Spleen (tissue), 11 donors: ENCODE measurements around the gene TRPC6. TPM values are rescaled to one million over a fixed set of nuclear protein-coding genes. Genes with fewer than 3 reads are reported as not detected.

Experiments
- DNase-seq: peaks from one replicate; pipeline ENCODE4 v3.0.0-alpha.2; 2020
- H3K27ac ChIP-seq, 8 donors: fragments of 200-600 bp; sonication (generic) in 7 of 8; 1 replicate in 4 of 8; 2 replicates in 4 of 8; pipeline versions ENCODE4 v1.5.0 to v1.8.0; 2016 to 2021; ENCODE audit warnings: inconsistent platforms in 4 of 8, mild to moderate bottlenecking in 4 of 8, moderate library complexity in 1 of 8
- H3K27me3 ChIP-seq, 7 donors: fragments of 200-600 bp; sonication (generic) in 6 of 7; replicated peaks in 1 of 7; 1 replicate in 4 of 7; 2 replicates in 3 of 7; pipeline versions ENCODE4 v1.5.0 to v1.8.0; 2016 to 2021; ENCODE audit warnings: inconsistent platforms in 3 of 7, mild to moderate bottlenecking in 1 of 7
- H3K36me3 ChIP-seq, 6 donors: fragments of 200-600 bp; sonication (generic) in 5 of 6; 1 replicate in 4 of 6; 2 replicates in 2 of 6; pipeline versions ENCODE4 v1.5.0 to v1.8.0; 2016 to 2021; ENCODE audit warnings: inconsistent platforms in 2 of 6
- H3K4me1 ChIP-seq, 6 donors: fragments of 200-600 bp; sonication (generic) in 5 of 6; 1 replicate in 3 of 6; 2 replicates in 3 of 6; pipeline versions ENCODE4 v1.5.0 to v1.8.0; 2016 to 2021; ENCODE audit warnings: inconsistent platforms in 3 of 6
- H3K4me3 ChIP-seq, 8 donors: fragments of 200-600 bp; sonication (generic) in 7 of 8; 1 replicate in 4 of 8; 2 replicates in 4 of 8; pipeline versions ENCODE4 v1.5.0 to v1.8.0; 2016 to 2021; ENCODE audit warnings: inconsistent platforms in 4 of 8, mild to moderate bottlenecking in 4 of 8, moderate library complexity in 2 of 8
- H3K9me3 ChIP-seq, 8 donors: fragments of 200-600 bp; sonication (generic) in 7 of 8; 1 replicate in 4 of 8; 2 replicates in 4 of 8; pipeline versions ENCODE4 v1.5.0 to v1.8.0; 2016 to 2021; ENCODE audit warnings: inconsistent platforms in 4 of 8
- CTCF ChIP-seq, 11 experiments: fragments of 200-600 bp in 7 of 11; fragments of 450-650 bp in 4 of 11; sonication (generic) in 4 of 11; IDR thresholded peaks in 8 of 11; conservative IDR thresholded peaks in 3 of 11; 1 replicate in 7 of 11; 2 replicates in 4 of 11; pipeline versions ENCODE4 v1.4.0 to v1.8.0; 2016 to 2021; ENCODE audit warnings: antibody characterized with exemption in 11 of 11, inconsistent platforms in 4 of 11, mild to moderate bottlenecking in 1 of 11
- POLR2A ChIP-seq, 3 donors: fragments of 450-650 bp; IDR thresholded peaks; one replicate each; pipeline ENCODE4 v1.5.1; 2017; ENCODE audit warnings: antibody characterized with exemption in 3 of 3, mild to moderate bottlenecking in 1 of 3
- POLR2AphosphoS5 ChIP-seq, 3 donors: sonication (generic); formaldehyde crosslinking; IDR thresholded peaks; one replicate each; pipeline ENCODE4 v1.5.1; 2017; ENCODE audit warnings: antibody characterized with exemption in 3 of 3
- WGBS, 5 donors: extraction: QIAGEN DNeasy Blood & Tissue Kit in 3 of 5; methylation state at CpG; one replicate each; pipeline versions ENCODE4 v1.1.5 to v1.1.7; 2013 to 2018; 5-methylcytosine and 5-hydroxymethylcytosine counted together
- intact Hi-C: fragments of 100-400 bp; cut with DNase I; formaldehyde crosslinking; loops from one replicate; pipeline ENCODE4 v1.15.0; 2023; ENCODE audit warnings: low total_unique reads
- polyA plus RNA-seq, 3 donors: library from polyadenylated mRNA; stranded (reverse); fragments of 200-250 nt; gene quantifications; one replicate each; pipeline ENCODE4 v1.2.1, GENCODE V29; 2013
- total RNA-seq, 7 donors: library from RNA; depleted of rRNA in 3 of 7; stranded (reverse); fragments of >200 nt in 3 of 7; fragmentation: NEBNext Ultra II Directional in 4 of 7; extraction: Animal tissue kit (Norgen Biotek cat#: 25700) in 4 of 7; gene quantifications; one replicate each; pipeline versions ENCODE4 v1.1.0 to v1.2.1, GENCODE V29; 2016 to 2021
- donor health status: healthy with polysubstance abuse.
- donor health status: DM: no; HTN: no; CAD: no; lungs with moderate emphysema.
- donor health status: DM: no; HTN: no; CAD: no.
- donor health status: Bipolar disorder and iron deficiency.
- donor health status: healthy.
- donor health status: DM: no; HTN: no; CAD: no.
- donor health status: DM: yes; HTN: yes; CAD: no.

Gene TRPC6
- total and polyA plus RNA-seq, 10 donors: 0.30 to 6.6 (median 2.3) TPM

GRCh38 chr11:101435408-101435973, 148.3 kb downstream of the TRPC6 start:
- H3K4me1 ChIP-seq: peaks cover 0 to 10% (median 0%) of the 10 kb centered on the region in 6 donors
- peak overlapping the region in 3 of 8 donors; percentile 16 to 46 (median 25) for H3K27ac ChIP-seq
- WGBS, 5 donors: 60 to 81% (median 70%) methylated on average over 3 of the region's 3 CpGs
- TF ChIP-seq POLR2A (IDR thresholded peaks at IDR 0.05): no peak
- no peak for TF ChIP-seq CTCF (IDR thresholded peaks at IDR 0.05 in 8 of 11, conservative IDR thresholded peaks at IDR 0.05 in 3 of 11)
- TF ChIP-seq POLR2AphosphoS5 (IDR thresholded peaks at IDR 0.05): no peak
- no peaks in the 10 kb centered on the region for H3K27me3 ChIP-seq
- no peaks in the 10 kb centered on the region for H3K36me3 ChIP-seq
- no peak overlapping the region for H3K4me3 ChIP-seq
- DNase-seq: no peak
- H3K9me3 ChIP-seq: peaks cover 0 to 3% (median 0%) of the 10 kb centered on the region in 8 donors
- intact Hi-C loops: no loop called here

- no peak overlapping the region for H3K27ac ChIP-seq
- TF ChIP-seq POLR2A (IDR thresholded peaks at IDR 0.05) (no peak), CTCF (IDR thresholded peaks at IDR 0.05 in 8 of 11, conservative IDR thresholded peaks at IDR 0.05 in 3 of 11) (no peak), POLR2AphosphoS5 (IDR thresholded peaks at IDR 0.05) (no peak)
- no peaks in the 10 kb centered on the region for H3K27me3 ChIP-seq
- H3K36me3 ChIP-seq: no peaks in the 10 kb centered on the region
- DNase-seq: no peak
- H3K9me3 ChIP-seq: peaks cover 0 to 16% (median 7%) of the 10 kb centered on the region in 8 donors
- WGBS, 5 donors: 64 to 86% (median 79%) methylated on average over 3 of the region's 3 CpGs
- intact Hi-C loops: no loop called here
- no peak overlapping the region for H3K4me3 ChIP-seq
- H3K4me1 ChIP-seq: peaks cover 0 to 10% (median 0%) of the 10 kb centered on the region in 6 donors
These were observed 149.7 kb downstream of the TRPC6 start for GRCh38 chr11:101434026-101434643.

GRCh38 chr11:101433151-101433550, 150.7 kb downstream of the TRPC6 start:
- WGBS, 5 donors: 67 to 91% (median 75%) methylated on average over 4 of the region's 4 CpGs
- H3K4me1 ChIP-seq: peaks cover 0 to 10% (median 0%) of the 10 kb centered on the region in 6 donors
- no peaks in the 10 kb centered on the region for H3K36me3 ChIP-seq
- H3K4me3 ChIP-seq: no peak overlapping the region
- no peak for DNase-seq
- H3K9me3 ChIP-seq: peaks cover 5 to 26% (median 17%) of the 10 kb centered on the region in 8 donors
- no peaks in the 10 kb centered on the region for H3K27me3 ChIP-seq
- no peak overlapping the region for H3K27ac ChIP-seq
- intact Hi-C loops: no loop called here
- TF ChIP-seq POLR2AphosphoS5 (IDR thresholded peaks at IDR 0.05) (no peak), POLR2A (IDR thresholded peaks at IDR 0.05) (no peak), CTCF (IDR thresholded peaks at IDR 0.05 in 8 of 11, conservative IDR thresholded peaks at IDR 0.05 in 3 of 11) (no peak)

- no peak overlapping the region for H3K27ac ChIP-seq
- H3K4me3 ChIP-seq: no peak overlapping the region
- peaks cover 5 to 44% (median 28%) of the 10 kb centered on the region in 8 donors for H3K9me3 ChIP-seq
- WGBS, 5 donors: 42 to 87% (median 66%) methylated on average over 2 of the region's 2 CpGs
- no peak for TF ChIP-seq CTCF (IDR thresholded peaks at IDR 0.05 in 8 of 11, conservative IDR thresholded peaks at IDR 0.05 in 3 of 11)
- H3K4me1 ChIP-seq: no peaks in the 10 kb centered on the region
- intact Hi-C loops: no loop called here
- H3K27me3 ChIP-seq: no peaks in the 10 kb centered on the region
- DNase-seq: no peak
- no peaks in the 10 kb centered on the region for H3K36me3 ChIP-seq
These were observed 153.9 kb downstream of the TRPC6 start for GRCh38 chr11:101429703-101430540.
